HPDE6-E6E7 (cell line): Measurements from ENCODE around the gene LCLAT1.
"Not testable (repeated sequence)": the region's sequence is repeated elsewhere in the genome, so short reads cannot be mapped to it uniquely, and the experiment has no call there.

Experiments used
- DNase-seq: peaks from one replicate; pipeline ENCODE4 v3.0.0; 2011; ENCODE audit warnings: missing footprints; ENCODE audit errors: extremely low spot score

Gene LCLAT1

GRCh38 chr2:30590407-30590806 lies 143.4 kb downstream of the LCLAT1 start:
- DNase-seq: no peak

- no peak for DNase-seq
These were observed 144.1 kb downstream of the LCLAT1 start for GRCh38 chr2:30591186-30591585.

DNA sequence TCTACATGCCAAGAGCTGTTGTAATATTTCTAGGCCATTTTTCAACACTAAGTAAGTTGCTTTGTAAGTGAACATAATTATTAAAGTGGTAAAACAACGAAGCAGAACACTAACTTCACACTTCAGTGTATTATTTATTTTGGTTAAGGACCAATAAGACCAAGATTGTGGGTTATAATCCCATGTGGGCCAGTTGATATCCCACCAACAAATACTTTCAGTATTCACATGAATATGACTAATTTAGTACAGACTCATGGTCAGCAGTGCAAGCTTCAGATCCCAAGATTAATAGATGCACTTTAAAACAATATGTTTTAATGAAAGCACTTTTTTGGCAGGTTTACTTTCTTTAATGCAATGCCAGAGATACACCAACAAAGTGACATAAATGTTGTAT lies 154.3 kb downstream of the LCLAT1 start:
- DNase-seq: no peak

GRCh38 chr2:30605197-30605596 lies 158.2 kb downstream of the LCLAT1 start:
- no peak for DNase-seq

- DNase-seq: no peak
These were observed 161.6 kb downstream of the LCLAT1 start for GRCh38 chr2:30608643-30609042.

GRCh38 chr2:30611583-30611982 lies 164.5 kb downstream of the LCLAT1 start:
- no peak for DNase-seq

DNA sequence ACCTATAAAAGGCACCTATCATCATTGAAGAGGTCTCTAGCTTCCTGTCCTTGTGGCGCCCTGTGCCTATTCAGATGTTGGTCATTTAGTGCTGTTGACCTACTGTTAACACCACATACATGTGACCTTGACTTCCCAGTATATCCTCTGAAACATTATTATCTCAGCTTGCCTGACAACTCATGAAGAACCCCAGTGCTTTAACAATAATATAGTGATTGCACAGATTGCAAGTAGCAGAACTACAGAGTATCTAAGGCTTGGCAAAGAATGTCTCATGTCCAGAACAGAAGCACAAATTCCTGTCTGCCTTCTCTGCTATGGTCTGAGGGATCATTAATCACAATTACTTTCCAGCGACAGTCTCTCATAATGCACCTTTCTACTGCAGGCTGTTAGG lies 165.3 kb downstream of the LCLAT1 start:
- no peak for DNase-seq

DNA sequence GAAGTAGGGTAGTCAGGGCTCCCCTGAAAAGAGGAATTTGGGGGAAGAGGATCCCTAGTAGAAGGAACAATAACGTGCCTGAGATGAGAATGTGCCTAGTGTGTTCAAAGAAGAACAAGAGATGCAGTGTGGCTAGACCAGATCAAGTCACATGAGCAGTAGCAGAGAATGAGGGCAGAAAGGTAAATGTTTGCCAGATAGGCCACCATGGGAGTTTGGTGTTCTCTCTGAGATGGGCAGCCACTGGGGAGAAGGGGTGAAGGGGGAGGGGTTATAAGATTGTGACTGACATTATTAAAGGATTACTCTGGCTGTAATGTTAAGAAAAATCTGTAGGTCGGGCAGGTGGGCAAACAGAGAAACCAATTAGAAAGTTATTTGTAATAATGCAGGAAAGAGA lies 166.0 kb downstream of the LCLAT1 start:
- no peak for DNase-seq

DNA sequence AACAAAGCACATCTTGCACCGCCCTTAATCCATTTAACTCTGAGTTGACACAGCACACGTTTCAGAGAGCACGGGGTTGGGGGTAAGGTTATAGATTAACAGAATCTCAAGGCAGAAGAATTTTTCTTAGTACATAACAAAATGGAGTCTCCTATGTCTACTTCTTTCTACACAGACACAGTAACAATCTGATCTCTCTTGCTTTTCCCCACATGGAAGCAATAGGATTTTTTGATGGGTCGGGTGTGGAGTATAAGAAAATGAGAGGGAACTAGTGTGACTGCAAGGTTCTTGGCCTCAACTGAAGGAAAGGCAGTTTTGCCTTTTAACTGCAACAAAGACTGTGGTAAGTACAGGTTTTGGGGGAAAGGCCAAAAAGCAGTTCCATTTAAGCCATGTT lies 167.2 kb downstream of the LCLAT1 start:
- not testable (repeated sequence) for DNase-seq

GRCh38 chr2:30615926-30616325 lies 168.9 kb downstream of the LCLAT1 start:
- DNase-seq: no peak

DNA sequence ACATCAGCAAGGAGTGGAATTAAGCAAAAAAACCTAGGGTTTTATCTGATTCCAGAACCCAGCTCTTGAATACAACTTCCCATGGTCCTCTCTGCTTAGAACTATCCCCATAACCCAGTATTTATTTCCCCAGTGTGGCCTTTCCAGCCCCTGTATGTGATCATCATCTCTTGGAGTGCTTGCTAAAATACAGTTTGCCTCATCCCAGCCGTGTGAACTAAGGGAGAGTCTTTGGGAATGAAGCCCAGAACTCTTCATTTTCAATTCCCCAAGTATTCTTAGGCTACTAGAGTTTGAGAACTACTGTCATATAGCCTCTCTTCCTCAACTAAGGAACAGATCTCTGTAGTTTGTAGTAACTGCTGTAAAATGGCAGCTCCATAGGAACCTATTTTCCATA lies 173.1 kb downstream of the LCLAT1 start:
- DNase-seq: no peak

DNA sequence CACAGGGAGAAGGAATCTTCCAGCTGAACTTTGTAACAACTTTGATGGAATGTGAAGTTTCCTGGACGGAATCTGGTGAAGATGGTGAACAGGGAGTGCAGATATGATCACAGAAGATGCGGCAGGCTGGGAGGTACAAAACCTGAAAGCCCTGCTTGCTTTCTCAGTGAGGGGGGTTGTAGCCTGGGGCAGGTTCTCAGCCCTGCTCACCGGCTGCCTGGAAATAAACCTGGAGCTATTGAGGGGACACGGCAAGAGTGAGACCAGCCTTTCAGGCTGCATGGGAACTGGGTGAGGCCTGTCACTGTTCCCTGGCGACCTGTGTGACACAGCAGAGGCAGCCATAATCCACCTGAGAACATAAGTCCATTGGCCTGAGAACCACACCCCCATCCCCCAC lies 174.8 kb downstream of the LCLAT1 start:
- DNase-seq: no peak

- DNase-seq: no peak
These were observed 175.4 kb downstream of the LCLAT1 start for GRCh38 chr2:30622452-30622851.

DNA sequence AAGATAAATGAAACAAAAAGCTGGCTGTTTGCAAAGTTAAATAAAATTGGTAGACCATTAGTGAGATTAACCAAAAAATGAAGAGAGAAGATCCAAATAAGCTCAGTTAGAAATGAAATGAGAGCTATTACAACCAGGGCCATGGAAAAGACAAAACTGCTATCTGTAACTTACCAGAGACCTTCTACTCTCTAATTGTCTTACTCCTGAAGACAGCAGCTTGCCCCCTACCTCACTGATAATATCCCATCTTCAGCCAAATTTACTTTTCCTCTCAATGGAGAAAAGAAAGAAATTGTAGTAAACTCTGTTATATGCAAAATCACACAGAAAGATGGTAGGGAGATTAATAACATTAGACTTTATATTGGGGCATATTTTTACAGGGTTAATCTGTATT lies 178.2 kb downstream of the LCLAT1 start:
- DNase-seq: no peak

GRCh38 chr2:30625701-30626100 lies 178.7 kb downstream of the LCLAT1 start:
- no peak for DNase-seq

DNA sequence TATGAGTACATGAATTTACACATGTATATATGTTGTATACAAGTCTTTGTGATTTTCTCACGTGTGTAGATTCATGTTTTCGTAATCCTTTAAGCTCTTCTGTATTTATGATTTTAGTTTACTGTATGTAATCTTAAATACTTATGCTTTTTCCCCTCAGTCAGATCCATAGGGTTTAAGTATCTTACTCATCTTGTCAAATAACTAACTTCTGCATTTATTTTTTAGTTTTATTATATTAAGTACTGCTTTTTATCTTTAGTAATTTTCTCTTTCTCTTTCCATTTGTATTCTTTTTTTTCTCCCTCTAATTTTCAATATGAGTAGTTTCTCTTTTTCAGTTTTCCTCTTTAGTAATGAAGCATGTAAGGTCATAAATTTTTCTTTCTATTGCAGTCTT lies 179.4 kb downstream of the LCLAT1 start:
- DNase-seq: no peak

GRCh38 chr2:30627151-30627550 lies 180.1 kb downstream of the LCLAT1 start:
- no peak for DNase-seq

GRCh38 chr2:30628341-30628740 lies 181.3 kb downstream of the LCLAT1 start:
- no peak for DNase-seq

DNA sequence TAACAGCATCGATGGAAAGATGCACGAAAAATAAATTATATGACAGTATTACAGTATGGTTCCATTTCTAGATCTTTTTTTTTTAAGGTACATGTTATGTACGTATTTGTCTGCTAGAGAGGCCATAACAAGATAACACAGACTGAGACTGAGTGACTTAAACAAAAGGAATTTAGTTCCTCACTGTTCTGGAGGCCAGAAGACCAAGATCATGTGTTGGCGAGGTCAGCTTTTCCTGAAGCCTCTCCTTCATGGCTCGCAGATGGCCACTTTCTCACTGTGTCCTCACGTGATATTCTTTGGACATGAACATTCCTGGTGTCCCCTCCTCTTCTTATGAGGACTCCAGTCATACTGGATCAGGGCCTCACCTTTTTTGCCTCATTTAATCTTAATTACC lies 182.8 kb downstream of the LCLAT1 start:
- DNase-seq: no peak

DNA sequence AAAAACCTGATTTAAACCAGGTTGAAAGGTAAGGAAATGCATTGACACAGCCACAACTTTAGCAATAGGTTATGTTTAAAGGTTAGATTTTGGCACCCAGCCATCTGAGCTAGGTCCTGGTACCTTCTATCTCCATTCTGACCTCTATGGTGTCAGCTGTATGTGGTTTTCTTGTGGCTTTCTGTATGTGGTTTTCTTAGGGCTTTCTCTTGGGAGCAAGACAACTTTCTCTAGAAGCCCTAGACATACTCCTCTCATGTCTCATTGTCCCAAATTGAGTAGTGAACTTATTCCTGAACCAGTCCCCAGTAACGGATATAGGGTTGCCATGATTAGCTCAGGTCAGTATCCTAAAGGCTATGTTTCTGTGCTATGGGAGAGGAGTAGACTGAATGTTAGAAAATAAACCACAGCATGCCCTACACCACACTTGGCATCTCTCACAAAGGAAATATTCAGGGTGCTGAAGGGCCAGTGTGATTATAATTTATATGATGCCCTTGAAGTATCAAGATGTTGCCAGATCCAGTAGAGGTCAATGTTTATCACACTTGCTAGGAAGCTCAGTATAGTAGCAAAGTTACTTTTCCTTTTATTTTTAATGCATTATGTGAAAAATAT lies 184.1 kb downstream of the LCLAT1 start:
- DNase-seq: no peak

DNA sequence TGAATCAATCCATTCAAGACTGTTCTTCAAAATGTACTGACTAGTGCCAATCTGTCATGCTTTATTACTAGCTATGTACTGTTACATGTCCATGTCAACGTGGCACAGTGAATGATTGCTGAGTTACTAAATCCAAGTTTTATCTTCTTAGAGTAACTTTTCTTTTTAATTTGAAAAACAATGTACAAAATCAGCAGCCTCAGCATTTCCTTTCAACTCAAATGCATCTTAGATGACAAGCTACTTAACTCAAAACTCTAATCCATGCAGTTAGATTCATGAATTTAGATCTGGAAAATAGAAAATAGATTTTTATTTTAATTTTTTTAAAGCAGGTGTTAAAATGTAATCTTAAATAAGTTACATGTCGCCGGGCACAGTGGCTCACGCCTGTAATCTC lies 186.0 kb downstream of the LCLAT1 start:
- no peak for DNase-seq

DNA sequence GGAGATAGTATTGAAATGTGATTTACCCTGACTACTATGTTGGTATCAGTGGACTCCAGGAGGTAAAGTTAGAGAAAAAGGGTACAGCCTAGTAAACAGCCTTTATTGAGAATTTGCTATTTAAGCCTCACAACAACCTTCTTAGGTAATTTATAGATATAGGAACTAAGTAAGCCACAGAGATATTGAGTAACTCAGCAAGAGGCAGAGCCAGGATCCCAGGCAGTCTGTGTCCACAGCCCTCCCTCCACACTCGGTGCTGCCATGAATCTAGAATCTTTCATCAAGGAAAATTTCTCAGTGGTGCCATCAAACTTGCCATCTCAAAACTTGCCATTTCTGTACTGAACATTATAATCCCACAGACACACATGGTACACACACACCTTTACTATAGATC lies 189.3 kb downstream of the LCLAT1 start:
- no peak for DNase-seq

DNA sequence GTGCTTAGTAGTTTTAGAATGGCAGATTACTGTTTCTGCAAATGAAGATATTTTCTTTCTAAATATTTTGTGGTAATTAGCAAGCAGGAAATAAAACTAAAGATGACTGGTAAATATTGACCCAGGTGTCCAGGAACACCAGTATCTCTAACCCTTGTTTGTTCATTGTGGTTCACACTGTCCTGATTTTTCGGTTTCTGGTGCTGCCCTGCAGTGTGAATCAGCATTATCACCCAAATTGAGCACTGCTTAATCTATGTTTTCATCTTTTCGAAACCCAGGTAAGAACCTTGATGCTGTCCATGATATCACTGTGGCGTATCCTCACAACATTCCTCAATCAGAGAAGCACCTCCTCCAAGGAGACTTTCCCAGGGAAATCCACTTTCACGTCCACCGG lies 192.8 kb downstream of the LCLAT1 start:
- no peak for DNase-seq

GRCh38 chr2:30641765-30642345 lies 194.8 kb downstream of the LCLAT1 start:
- DNase-seq: no peak
